Tongue (tissue), 2 donors: ENCODE results near the gene TMEM121B. TPM values are rescaled to one million over a fixed set of nuclear protein-coding genes. Genes with fewer than 3 reads are reported as not detected.

Experiments used
- DNase-seq: peaks from one replicate; pipeline ENCODE4 v3.0.0-alpha.2; 2015
- total RNA-seq: library from RNA; depleted of rRNA; stranded (reverse); fragments of >200 nt; gene quantifications from one replicate; pipeline ENCODE4 v1.2.3, GENCODE V29; 2014

TMEM121B gene
- total RNA-seq, 1 donor from 2014 or later = 0.82 TPM

- DNase-seq = no peak
These were observed 16.8 kb upstream of the TMEM121B start for GRCh38 chr22:17137861-17138425.

GRCh38 chr22:17137170-17137569 lies 16.0 kb upstream of the TMEM121B start:
- no peak for DNase-seq

GRCh38 chr22:17135153-17135760 lies 14.1 kb upstream of the TMEM121B start:
- no peak for DNase-seq

- no peak for DNase-seq
These were observed 12.0 kb upstream of the TMEM121B start for GRCh38 chr22:17133137-17133536.

- DNase-seq = peak; percentile 77
These were observed 11.0 kb upstream of the TMEM121B start for GRCh38 chr22:17132112-17132511.

GRCh38 chr22:17131686-17132085 lies 10.5 kb upstream of the TMEM121B start:
- DNase-seq = peak; percentile 48

GRCh38 chr22:17130199-17130598 lies 9.0 kb upstream of the TMEM121B start:
- no peak for DNase-seq

GRCh38 chr22:17120711-17121232 lies 388 bp downstream of the TMEM121B start:
- DNase-seq = no peak

GRCh38 chr22:17120281-17120680 lies 879 bp downstream of the TMEM121B start:
- DNase-seq = peak; percentile 80

GRCh38 chr22:17119481-17120202 lies 1.5 kb downstream of the TMEM121B start:
- peak; percentile 50 for DNase-seq

- DNase-seq = no peak
These were observed 2.8 kb downstream of the TMEM121B start for GRCh38 chr22:17118342-17118741.

GRCh38 chr22:17117890-17118289 lies 3.3 kb downstream of the TMEM121B start:
- DNase-seq = no peak

- no peak for DNase-seq
These were observed 3.8 kb downstream of the TMEM121B start for GRCh38 chr22:17117400-17117799.

GRCh38 chr22:17116572-17117330 lies 4.4 kb downstream of the TMEM121B start:
- no peak for DNase-seq

GRCh38 chr22:17115945-17116565 lies 5.1 kb downstream of the TMEM121B start:
- DNase-seq = no peak

- no peak for DNase-seq
These were observed 5.9 kb downstream of the TMEM121B start for GRCh38 chr22:17115236-17115635.

- no peak for DNase-seq
These were observed 6.3 kb downstream of the TMEM121B start for GRCh38 chr22:17114898-17115235.

GRCh38 chr22:17114173-17114897 lies 6.8 kb downstream of the TMEM121B start:
- DNase-seq = no peak

- no peak for DNase-seq
These were observed 7.6 kb downstream of the TMEM121B start for GRCh38 chr22:17113600-17113999.

- no peak for DNase-seq
These were observed 8.6 kb downstream of the TMEM121B start for GRCh38 chr22:17112491-17113042.
